AG20443 (cell line): ENCODE results near the gene PPARG.

Experiments used
- DNase-seq: peaks from one replicate; pipeline ENCODE4 v3.0.0; 2012; ENCODE audit warnings: low spot score, mixed read lengths

Gene PPARG

GRCh38 chr3:12415014-12415680, 126.3 kb downstream of the PPARG start:
- DNase-seq, result no peak

- no peak for DNase-seq
These were observed 127.9 kb downstream of the PPARG start for GRCh38 chr3:12416731-12417130.

DNA sequence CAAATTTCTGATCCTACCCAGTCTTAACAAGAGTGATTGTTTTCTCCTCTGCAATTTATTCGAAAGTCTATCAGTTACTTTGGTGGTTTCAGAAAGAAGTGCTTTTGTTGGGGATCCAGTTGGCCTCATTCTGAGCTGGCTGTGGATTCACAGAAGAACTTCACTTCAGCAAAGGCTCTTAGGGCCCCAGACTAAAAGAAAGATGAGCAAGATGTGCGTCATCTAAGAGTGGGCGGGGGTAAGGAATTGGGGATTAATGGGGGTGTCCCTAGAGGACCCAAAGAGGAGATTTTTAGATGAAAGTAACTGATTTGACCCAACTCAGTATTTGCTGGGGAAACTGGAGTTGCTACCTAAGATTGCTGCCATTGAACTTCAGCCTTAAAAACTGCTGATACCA, 131.5 kb downstream of the PPARG start:
- no peak for DNase-seq

- no peak for DNase-seq
These were observed 132.3 kb downstream of the PPARG start for GRCh38 chr3:12421132-12421531.

- no peak for DNase-seq
These were observed 134.3 kb downstream of the PPARG start for GRCh38 chr3:12423131-12423530.

GRCh38 chr3:12423918-12424630, 135.2 kb downstream of the PPARG start:
- DNase-seq, result no peak

GRCh38 chr3:12424635-12425319, 135.9 kb downstream of the PPARG start:
- no peak for DNase-seq

DNA sequence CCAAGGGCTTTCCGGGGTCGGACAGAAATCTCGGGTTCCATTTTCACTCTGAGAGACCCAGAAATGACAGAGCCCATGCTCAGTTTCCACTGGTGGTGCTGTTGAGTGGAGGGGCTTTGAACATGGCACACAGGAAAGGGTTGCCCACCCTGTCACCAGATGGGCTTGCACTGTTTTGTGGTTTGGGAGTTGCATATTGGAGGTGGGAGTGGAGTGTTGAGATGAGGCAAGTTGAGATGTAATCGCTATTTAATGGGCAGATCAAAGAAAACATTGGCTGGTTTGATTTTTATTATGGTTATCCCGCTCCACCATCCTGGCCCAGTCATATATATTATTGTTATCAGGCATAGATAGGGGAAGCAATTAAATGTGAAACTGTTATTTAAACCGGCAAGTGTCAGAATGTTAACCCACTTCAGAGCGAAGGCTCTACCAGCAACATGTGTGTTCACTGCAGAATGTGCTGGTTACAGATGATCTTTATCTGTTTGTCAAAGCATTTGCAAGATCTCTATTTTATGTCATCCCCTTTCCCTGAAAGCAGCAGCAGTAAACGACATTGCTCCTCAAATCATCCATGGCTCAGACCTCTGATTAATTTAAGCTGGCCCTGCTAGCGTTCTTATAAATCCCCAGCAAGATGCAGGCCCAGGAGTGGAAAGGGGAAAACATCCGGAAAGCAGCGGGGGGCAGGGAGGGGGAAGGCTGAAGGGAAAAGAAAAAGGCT, 137.1 kb downstream of the PPARG start:
- no peak for DNase-seq

DNA sequence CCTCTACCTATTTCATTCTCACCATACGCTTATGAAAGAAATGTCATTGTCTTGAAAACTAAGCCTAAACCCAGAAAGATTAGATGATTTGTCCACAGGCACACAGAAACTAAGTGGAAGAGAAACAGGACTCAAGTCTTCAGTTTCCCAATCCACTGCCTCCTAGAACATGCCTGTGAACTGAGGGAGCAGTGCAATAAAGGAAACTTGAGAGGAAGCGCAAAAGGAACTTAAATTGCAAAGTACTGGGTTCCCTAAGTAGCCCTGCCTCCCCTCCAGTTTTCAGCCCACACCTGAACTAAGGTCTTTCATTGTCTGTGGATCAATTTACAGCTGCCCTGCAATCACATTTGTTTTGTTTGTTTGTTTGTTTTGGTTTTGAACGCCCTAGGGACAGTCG, 138.7 kb downstream of the PPARG start:
- no peak for DNase-seq

DNA sequence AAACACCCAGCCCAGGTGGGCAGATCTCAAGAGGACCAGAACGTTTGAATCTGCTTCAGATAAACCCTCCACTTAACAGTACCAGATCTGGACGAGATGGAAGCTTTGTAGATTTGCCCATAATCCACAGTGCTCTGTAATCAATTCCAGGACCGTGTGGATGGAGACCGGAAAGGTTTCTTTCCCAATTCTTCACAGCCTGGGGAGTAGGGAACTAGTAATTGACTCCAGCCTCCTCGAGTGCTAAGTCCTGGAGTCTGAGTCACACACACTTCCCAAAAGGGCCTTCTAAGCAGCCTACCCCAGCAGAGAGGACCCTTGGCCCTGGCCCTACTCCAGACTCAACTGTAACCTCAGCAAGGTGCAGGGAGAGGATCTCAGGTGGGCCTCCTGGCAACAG, 139.3 kb downstream of the PPARG start:
- DNase-seq, result peak; percentile 18

DNA sequence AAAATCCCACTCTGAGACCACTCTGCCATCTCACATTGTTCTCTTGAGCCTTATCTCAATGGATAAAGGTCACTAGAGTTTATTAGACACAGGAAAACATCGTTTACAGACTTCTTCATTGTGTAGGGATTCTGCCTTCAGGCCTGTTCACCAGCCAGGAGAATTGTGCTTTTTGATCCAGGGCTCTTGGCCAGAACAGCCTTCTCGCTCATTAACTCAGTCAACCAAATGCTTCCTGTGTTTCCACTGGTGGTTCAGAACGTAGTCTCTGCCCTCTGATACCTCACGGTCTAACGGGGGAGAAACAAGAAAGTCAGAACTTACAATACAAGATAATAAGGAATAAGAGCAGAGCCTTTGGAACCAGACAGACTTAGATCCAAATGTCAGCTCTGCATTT, 141.2 kb downstream of the PPARG start:
- no peak for DNase-seq

DNA sequence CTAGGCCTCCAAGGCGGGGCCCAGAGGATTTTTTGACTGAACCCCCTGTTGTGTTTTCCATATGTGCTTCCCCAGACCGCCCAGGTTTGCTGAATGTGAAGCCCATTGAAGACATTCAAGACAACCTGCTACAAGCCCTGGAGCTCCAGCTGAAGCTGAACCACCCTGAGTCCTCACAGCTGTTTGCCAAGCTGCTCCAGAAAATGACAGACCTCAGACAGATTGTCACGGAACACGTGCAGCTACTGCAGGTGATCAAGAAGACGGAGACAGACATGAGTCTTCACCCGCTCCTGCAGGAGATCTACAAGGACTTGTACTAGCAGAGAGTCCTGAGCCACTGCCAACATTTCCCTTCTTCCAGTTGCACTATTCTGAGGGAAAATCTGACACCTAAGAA, 145.0 kb downstream of the PPARG start:
- DNase-seq, result no peak

GRCh38 chr3:12436514-12437220, 147.8 kb downstream of the PPARG start:
- DNase-seq, result peak; percentile 43

DNA sequence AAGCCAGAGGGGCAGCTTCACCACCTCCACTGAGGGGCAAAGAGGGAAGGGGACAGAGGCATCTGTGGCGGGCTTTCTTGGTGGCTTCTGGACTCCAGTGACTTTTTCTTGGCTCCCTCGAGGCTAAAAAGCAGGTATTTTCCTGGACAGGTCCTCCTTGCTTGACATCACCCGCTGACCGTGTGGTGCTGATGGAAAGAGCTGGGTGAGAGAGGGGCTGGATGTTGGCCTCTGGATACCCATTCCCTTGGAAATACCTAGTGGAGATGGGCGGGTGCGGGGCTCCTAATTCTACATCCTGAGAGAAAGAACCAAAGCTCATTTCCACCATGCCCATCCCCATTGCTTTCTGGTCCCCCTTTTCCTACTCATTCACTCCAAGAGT, 148.3 kb downstream of the PPARG start:
- DNase-seq, result no peak

DNA sequence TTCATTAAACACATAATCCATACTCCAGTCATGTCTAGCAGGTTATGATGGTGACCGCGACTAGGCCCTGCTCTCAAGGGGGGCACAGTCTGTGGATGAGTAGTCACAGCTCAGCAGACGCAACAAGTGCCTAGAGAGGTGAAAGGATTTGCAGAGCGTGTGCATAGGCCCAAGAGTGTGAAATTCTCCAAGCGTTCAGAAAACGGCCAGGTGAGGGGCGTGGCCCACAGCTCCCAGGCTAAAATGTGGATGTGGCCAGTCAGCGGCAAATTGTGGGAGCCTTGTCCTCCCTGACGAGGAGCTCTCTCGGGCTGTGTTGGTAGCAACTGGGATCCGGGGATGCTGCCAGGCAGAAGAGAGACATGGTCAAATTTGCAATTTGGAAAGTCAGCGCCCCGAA, 149.0 kb downstream of the PPARG start:
- DNase-seq, result no peak

DNA sequence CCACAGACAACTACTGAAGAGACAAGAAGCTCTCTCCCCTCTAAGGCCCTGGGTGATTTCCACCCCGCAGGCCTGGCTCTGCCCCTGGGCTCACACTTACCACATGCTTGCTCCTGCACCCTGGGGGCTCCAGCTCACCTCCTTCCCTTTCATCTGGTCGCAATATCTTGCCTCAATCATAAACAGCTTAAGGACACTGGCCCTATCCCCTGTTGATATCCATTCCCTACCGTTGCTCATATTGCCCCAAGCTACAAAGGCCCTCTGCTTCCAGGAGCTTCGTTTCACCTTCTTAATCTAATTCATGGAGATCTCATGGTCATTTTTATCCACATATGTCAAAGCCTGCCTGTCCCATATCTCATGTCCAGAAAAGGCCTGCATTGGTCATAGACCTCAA, 149.4 kb downstream of the PPARG start:
- no peak for DNase-seq

GRCh38 chr3:12439161-12439940, 150.5 kb downstream of the PPARG start:
- DNase-seq, result no peak

DNA sequence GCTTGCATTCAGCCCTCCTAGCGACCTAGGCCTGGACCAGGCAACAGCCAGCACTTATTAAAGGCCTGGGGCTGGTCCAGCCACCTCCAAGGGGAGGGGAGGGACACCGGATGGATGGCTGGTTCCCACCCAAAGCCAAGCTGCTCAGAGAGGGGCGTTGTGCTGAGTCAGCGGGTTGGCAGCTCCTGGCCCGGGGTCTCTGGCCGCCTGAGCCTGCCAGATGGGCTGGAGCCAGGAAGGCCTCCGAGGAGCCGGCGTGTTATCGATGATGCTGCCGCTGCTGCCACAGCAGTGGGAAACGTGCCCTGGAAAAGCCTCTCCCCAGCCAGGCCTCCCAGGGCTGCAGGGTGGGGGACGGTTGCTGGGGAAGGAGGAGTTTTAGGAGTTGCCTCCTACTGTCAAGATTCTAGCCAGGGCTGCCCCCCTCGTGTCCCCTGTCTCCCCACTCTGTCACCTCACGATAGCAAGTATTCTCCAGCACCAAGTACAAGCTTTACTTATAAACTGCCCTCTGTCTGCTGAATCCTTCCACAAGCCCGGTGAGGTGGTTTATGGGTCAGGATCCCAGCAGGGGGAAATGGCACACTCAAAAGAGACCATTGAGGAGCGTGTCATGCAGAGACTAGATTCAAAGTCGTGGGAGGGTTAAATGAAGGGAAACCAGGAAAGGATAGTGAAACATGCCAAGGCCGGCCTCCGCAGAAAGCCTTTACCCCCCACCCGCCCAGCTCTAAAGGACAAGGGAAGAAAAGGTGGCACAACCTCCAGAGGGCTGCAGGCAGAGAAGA, 152.3 kb downstream of the PPARG start:
- DNase-seq, result peak; percentile 52

DNA sequence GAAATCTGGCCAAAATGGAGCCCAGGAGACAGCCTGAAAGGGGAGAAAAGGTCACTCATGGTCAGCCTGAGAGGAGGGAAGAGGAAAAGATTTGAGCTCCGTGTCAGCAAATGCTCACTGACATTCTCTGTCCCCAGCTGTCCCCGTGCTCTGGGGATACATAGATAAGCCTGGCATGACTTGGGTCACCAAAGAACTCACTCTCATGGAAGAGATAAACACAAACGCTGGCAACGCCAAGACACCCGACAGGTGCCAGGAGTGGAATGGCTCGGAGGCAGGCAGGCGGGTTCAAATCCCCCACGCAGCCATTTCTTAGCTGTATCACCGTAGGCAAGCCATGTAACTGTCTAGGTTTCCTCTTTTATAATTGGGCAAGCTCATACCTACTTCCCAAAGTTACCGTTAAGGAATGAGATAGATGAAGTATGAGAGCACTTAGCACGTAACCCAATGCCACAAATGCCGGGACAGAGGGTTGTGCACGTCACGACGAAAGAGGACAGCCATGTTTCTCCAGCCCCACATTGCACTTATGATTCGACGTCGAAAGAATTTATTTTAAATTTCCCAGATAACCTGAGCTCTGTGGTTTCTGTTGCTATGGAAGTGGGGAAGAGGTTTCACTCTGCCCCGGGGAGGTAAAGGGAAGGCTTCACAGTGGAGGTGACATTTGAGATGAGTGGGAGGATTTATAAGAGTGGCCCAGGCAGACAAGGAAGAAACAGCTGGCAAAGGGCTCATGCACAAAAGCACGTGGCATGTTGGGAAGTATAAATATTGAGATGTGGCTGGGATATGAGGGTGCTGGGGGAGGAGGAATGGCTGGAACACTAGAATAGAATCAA, 154.0 kb downstream of the PPARG start:
- DNase-seq, result no peak
